ENCODE results near the gene TSBP1.
"Not testable (repeated sequence)": the region's sequence is repeated elsewhere in the genome, so short reads cannot be mapped to it uniquely, and the experiment has no call there.

The TSBP1 gene

GRCh38 chr6:32317541-32317940 lies 54.2 kb downstream of the TSBP1 start:
- in situ Hi-C loops (cut with HindIII; ENCODE audit: low pct_ligation_motif_present, low sequenced_read_pairs), result no loop called here
- H3K27ac ChIP-seq, result no peak overlapping the region
- no peaks in the 10 kb centered on the region for H3K36me3 ChIP-seq (replicated peaks)
- H3K4me3 ChIP-seq (ENCODE audit: low read depth, low read length), result no peak overlapping the region
- no peak for TF ChIP-seq CTCF (IDR thresholded peaks at IDR 0.05; ENCODE audit: low read depth, low read length, missing control alignments)
- DNase-seq, result no peak
- peaks cover 1% of the 10 kb centered on the region for H3K27me3 ChIP-seq (replicated peaks)

GRCh38 chr6:32313964-32314363 lies 57.7 kb downstream of the TSBP1 start:
- Histone ChIP-seq H3K36me3 (replicated peaks) (no peaks in the 10 kb centered on the region), H3K27ac (no peak overlapping the region), H3K27me3 (replicated peaks) (peaks cover 3% of the 10 kb centered on the region), H3K4me3 (ENCODE audit: low read depth, low read length) (no peak overlapping the region)
- in situ Hi-C loops (cut with HindIII; ENCODE audit: low pct_ligation_motif_present, low sequenced_read_pairs), result no loop called here
- no peak for DNase-seq
- TF ChIP-seq CTCF (IDR thresholded peaks at IDR 0.05; ENCODE audit: low read depth, low read length, missing control alignments), result no peak

- DNase-seq, result no peak
- no peak for TF ChIP-seq CTCF (IDR thresholded peaks at IDR 0.05; ENCODE audit: low read depth, low read length, missing control alignments)
- in situ Hi-C loops (cut with HindIII; ENCODE audit: low pct_ligation_motif_present, low sequenced_read_pairs), result no loop called here
Observed at GRCh38 chr6:32298632-32299336, 72.9 kb downstream of the TSBP1 start.

GRCh38 chr6:32294980-32295379 lies 76.7 kb downstream of the TSBP1 start:
- in situ Hi-C loops (cut with HindIII; ENCODE audit: low pct_ligation_motif_present, low sequenced_read_pairs); H3K27ac ChIP-seq; H3K4me3 ChIP-seq (ENCODE audit: low read depth, low read length); DNase-seq; H3K36me3 ChIP-seq (replicated peaks); H3K27me3 ChIP-seq (replicated peaks): not testable (repeated sequence)

More at GRCh38 chr6:32298632-32299336, 72.9 kb downstream of the TSBP1 start:
- no peaks in the 10 kb centered on the region for H3K36me3 ChIP-seq (replicated peaks)
- no peak overlapping the region for H3K27ac ChIP-seq
- H3K27me3 ChIP-seq (replicated peaks), result no peaks in the 10 kb centered on the region
- H3K4me3 ChIP-seq (ENCODE audit: low read depth, low read length), result no peak overlapping the region

GRCh38 chr6:32294566-32294965 lies 77.1 kb downstream of the TSBP1 start:
- Histone ChIP-seq H3K4me3 (ENCODE audit: low read depth, low read length) (no peak overlapping the region), H3K27ac (no peak overlapping the region), H3K36me3 (replicated peaks) (no peaks in the 10 kb centered on the region), H3K27me3 (replicated peaks) (no peaks in the 10 kb centered on the region)
- TF ChIP-seq CTCF (IDR thresholded peaks at IDR 0.05; ENCODE audit: low read depth, low read length, missing control alignments), result no peak
- DNase-seq, result no peak
- in situ Hi-C loops (cut with HindIII; ENCODE audit: low pct_ligation_motif_present, low sequenced_read_pairs), result no loop called here

GRCh38 chr6:32293695-32294094 lies 78.0 kb downstream of the TSBP1 start:
- no peaks in the 10 kb centered on the region for H3K27me3 ChIP-seq (replicated peaks)
- H3K36me3 ChIP-seq (replicated peaks), result no peaks in the 10 kb centered on the region
- in situ Hi-C loops (cut with HindIII; ENCODE audit: low pct_ligation_motif_present, low sequenced_read_pairs), result no loop called here
- no peak for TF ChIP-seq CTCF (IDR thresholded peaks at IDR 0.05; ENCODE audit: low read depth, low read length, missing control alignments)
- no peak overlapping the region for H3K4me3 ChIP-seq (ENCODE audit: low read depth, low read length)
- H3K27ac ChIP-seq, result no peak overlapping the region
- no peak for DNase-seq

Measured in brain microvascular endothelial cell (primary cell).